GM12864 (cell line): ENCODE results near the gene BRD4.
"Not testable (repeated sequence)": the region's sequence is repeated elsewhere in the genome, so short reads cannot be mapped to it uniquely, and the experiment has no call there.

Source experiments
- DNase-seq: peaks from one replicate; pipeline ENCODE4 v3.0.0-alpha.2; 2011; ENCODE audit warnings: low read depth
- H3K4me3 ChIP-seq: 2 replicates; pipeline ENCODE4 v1.5.1; 2011; ENCODE audit warnings: mild to moderate bottlenecking, low read depth, low read length, control low read depth
- TF ChIP-seq, protein P1 (sequence below): IDR thresholded peaks from 2 replicates; pipeline ENCODE4 v1.5.1; 2011; ENCODE audit warnings: low read depth, mild to moderate bottlenecking, moderate library complexity, low read length, control low read depth, inconsistent platforms; ENCODE audit errors: missing control alignments

BRD4 gene

DNA sequence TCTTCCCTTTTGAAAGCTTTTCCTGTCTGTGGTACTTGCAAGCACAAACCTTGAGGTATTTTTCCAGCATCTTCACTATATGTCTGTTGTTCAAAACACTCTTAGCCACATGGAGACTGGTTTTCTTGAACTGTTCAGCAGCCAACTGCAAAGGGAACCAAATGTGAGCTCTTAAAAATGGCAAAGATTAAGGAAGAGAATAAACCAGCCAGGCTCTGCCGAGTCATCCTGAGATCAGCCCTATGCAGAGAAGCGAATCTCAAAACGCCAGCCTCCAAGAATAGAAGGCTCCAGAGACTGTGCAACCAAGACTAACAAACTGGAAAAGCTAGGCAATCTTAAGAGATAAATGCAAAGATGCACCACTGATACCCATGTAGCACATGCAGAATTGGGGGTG is 26.6 kb upstream of the BRD4 start:
- H3K4me3 ChIP-seq: no peak overlapping the region
- no peak for DNase-seq
- TF ChIP-seq, protein P1, sequence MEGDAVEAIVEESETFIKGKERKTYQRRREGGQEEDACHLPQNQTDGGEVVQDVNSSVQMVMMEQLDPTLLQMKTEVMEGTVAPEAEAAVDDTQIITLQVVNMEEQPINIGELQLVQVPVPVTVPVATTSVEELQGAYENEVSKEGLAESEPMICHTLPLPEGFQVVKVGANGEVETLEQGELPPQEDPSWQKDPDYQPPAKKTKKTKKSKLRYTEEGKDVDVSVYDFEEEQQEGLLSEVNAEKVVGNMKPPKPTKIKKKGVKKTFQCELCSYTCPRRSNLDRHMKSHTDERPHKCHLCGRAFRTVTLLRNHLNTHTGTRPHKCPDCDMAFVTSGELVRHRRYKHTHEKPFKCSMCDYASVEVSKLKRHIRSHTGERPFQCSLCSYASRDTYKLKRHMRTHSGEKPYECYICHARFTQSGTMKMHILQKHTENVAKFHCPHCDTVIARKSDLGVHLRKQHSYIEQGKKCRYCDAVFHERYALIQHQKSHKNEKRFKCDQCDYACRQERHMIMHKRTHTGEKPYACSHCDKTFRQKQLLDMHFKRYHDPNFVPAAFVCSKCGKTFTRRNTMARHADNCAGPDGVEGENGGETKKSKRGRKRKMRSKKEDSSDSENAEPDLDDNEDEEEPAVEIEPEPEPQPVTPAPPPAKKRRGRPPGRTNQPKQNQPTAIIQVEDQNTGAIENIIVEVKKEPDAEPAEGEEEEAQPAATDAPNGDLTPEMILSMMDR: no peak

- no peak overlapping the region for H3K4me3 ChIP-seq
- TF ChIP-seq, protein P1: no peak
- DNase-seq: no peak
Observed at GRCh38 chr19:15357906-15358305, 25.6 kb upstream of the BRD4 start.

GRCh38 chr19:15354566-15355296 is 22.4 kb upstream of the BRD4 start:
- TF ChIP-seq, protein P1: no peak
- H3K4me3 ChIP-seq: no peak overlapping the region
- DNase-seq: no peak

DNA sequence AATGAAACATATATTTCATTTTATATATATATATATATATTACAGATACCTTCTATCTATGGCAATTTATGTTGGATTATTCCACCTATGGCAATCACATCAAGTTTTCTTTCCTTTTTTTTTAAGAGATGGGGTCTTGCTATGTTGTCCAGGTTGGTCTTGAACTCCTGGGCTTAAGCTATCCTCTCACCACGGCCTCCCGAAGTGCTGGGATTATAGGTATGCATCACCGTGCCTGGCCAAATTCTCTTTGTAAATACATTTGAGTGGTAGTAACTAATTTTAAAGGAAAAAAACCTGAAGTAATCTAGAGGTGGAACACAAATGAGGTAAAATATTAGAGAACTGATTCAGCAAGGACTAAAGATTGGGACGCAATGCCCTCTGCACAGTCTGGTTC is 21.6 kb upstream of the BRD4 start:
- DNase-seq: no peak
- TF ChIP-seq, protein P1: no peak
- no peak overlapping the region for H3K4me3 ChIP-seq

GRCh38 chr19:15352535-15352934 is 20.2 kb upstream of the BRD4 start:
- DNase-seq, H3K4me3 ChIP-seq: not testable (repeated sequence)

DNA sequence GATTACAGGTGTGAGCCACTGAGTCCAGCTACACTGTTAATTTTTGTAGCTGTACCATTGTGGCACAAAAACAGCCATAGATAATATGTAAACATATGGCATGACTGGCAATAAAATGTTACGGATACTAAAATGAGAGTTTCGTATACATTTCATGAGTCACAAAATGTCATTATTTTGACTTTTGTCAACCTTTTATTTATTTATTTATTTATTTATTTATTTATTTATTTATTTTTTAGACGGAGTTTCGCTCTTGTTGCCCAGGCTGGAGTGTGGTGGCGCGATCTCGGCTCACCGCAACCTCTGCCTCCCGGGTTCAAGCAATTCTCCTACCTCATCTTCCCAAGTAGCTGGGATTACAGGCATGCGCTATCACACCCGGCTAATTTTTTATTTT is 9.0 kb upstream of the BRD4 start:
- H3K4me3 ChIP-seq, DNase-seq: not testable (repeated sequence)

DNA sequence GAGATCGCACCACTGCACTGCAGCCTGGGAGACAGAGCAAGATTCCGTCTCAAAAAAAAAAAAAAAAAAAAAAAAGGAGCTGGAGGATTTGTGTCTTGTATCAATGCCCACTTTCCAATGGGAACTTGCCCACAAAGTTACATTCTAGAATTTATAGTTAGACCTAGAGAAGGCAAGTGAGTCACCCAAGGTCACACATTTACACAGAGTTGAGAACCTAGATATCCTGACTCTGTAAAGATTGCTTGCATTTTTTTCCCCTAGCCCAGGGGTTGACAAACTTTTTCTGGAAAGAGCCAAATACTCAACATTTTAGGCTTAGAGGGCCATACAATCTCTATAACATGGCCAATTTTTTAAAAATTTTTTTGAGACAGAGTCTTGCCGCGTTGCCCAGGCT is 7.7 kb upstream of the BRD4 start:
- H3K4me3 ChIP-seq: no peak overlapping the region
- TF ChIP-seq, protein P1: no peak
- no peak for DNase-seq

GRCh38 chr19:15337202-15337601 is 4.9 kb upstream of the BRD4 start:
- DNase-seq: no peak
- TF ChIP-seq, protein P1: no peak
- no peak overlapping the region for H3K4me3 ChIP-seq

GRCh38 chr19:15335992-15336391 is 3.7 kb upstream of the BRD4 start:
- H3K4me3 ChIP-seq: not testable (repeated sequence)

More at GRCh38 chr19:15335992-15336391, 3.7 kb upstream of the BRD4 start:
- not testable (repeated sequence) for DNase-seq
